ENCODE data around the gene ASXL1.

DNA sequence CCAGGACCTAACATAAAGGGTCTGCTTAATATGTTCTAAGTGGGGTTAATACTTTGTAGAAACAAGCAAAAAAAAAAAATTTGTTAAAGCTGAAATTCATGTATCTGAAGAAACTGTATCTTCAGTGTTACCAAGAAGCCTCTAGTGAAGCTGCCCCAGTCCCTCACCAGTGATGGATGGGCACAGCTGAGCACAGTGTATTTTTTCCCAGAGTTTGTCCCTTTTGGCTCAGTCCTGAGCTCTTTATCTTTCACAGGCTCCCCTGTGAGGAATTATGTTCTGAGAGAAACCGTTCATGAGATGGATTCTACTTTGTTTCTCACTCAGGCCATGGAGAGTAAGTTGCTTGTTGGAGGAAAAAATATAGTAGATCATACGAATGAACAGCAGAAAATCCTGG, 42.2 kb upstream of the ASXL1 start:
- TF ChIP-seq TCF7L2 (IDR thresholded peaks at IDR 0.05; ENCODE audit: borderline replicate concordance, extremely low read depth, insufficient read depth, insufficient read length), result no peak
- no peak for TF ChIP-seq YY1 (IDR thresholded peaks at IDR 0.05; ENCODE audit: extremely low read depth, insufficient replicate concordance, low read depth, low read length)
- TF ChIP-seq, protein P1, sequence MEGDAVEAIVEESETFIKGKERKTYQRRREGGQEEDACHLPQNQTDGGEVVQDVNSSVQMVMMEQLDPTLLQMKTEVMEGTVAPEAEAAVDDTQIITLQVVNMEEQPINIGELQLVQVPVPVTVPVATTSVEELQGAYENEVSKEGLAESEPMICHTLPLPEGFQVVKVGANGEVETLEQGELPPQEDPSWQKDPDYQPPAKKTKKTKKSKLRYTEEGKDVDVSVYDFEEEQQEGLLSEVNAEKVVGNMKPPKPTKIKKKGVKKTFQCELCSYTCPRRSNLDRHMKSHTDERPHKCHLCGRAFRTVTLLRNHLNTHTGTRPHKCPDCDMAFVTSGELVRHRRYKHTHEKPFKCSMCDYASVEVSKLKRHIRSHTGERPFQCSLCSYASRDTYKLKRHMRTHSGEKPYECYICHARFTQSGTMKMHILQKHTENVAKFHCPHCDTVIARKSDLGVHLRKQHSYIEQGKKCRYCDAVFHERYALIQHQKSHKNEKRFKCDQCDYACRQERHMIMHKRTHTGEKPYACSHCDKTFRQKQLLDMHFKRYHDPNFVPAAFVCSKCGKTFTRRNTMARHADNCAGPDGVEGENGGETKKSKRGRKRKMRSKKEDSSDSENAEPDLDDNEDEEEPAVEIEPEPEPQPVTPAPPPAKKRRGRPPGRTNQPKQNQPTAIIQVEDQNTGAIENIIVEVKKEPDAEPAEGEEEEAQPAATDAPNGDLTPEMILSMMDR (IDR thresholded peaks at IDR 0.05 in 2 of 3, conservative IDR thresholded peaks at IDR 0.05 in 1 of 3; ENCODE audit: borderline replicate concordance in 1 of 3, insufficient read depth in 1 of 3, low read depth in 2 of 3, low read length in 2 of 3), result no peak
- no peak for TF ChIP-seq FOSL1 (IDR thresholded peaks at IDR 0.05; ENCODE audit: low read depth)
- no peak for TF ChIP-seq SP1 (IDR thresholded peaks at IDR 0.05; ENCODE audit: low read depth)
- no peak for TF ChIP-seq POLR2A (IDR thresholded peaks at IDR 0.05; ENCODE audit: borderline replicate concordance, extremely low read depth, insufficient read depth, insufficient read length)
- TF ChIP-seq ZNF274 (IDR thresholded peaks at IDR 0.05; ENCODE audit: low read depth, low read length), result no peak
- TF ChIP-seq EZH2 (IDR thresholded peaks at IDR 0.05), result no peak
- TF ChIP-seq, protein P2, sequence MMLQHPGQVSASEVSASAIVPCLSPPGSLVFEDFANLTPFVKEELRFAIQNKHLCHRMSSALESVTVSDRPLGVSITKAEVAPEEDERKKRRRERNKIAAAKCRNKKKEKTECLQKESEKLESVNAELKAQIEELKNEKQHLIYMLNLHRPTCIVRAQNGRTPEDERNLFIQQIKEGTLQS (IDR thresholded peaks at IDR 0.05), result no peak
- TF ChIP-seq CEBPB (IDR thresholded peaks at IDR 0.05; ENCODE audit: low read depth), result no peak
- no peak for TF ChIP-seq ELF1 (IDR thresholded peaks at IDR 0.05; ENCODE audit: borderline replicate concordance, low read depth)
- TF ChIP-seq POLR2AphosphoS5 (IDR thresholded peaks at IDR 0.05; ENCODE audit: low read depth, low read length), result no peak
- TF ChIP-seq JUND (IDR thresholded peaks at IDR 0.05), result no peak
